GM12864 (cell line): ENCODE results near the gene CXCR2.

ENCODE experiments used
- DNase-seq: peaks from one replicate; pipeline ENCODE4 v3.0.0-alpha.2; 2011; ENCODE audit warnings: low read depth
- H3K4me3 ChIP-seq: 2 replicates; pipeline ENCODE4 v1.5.1; 2011; ENCODE audit warnings: mild to moderate bottlenecking, low read depth, low read length, control low read depth
- TF ChIP-seq, protein P1 (sequence below): IDR thresholded peaks from 2 replicates; pipeline ENCODE4 v1.5.1; 2011; ENCODE audit warnings: low read depth, mild to moderate bottlenecking, moderate library complexity, low read length, control low read depth, inconsistent platforms; ENCODE audit errors: missing control alignments

The CXCR2 gene

DNA sequence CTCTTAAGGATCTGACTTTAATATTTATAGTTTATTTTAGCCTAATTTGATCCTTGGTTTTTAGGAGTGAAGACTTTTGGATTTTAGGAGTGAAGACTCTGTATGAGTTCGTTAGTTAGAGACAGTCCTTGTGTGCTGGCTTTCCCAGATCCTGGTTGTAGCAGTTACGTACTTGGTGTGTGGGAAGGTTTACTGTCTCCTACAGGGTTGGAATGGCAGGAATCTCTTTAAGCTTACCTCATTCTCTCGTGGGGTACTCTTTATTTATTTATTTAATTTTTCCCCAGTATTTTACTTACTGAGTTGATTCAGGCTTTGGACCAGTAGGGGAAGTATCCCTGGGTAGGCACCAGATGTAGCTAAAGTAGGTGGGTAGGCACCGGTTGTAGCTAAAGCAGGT is 1.8 kb upstream of the CXCR2 start:
- no peak overlapping the region for H3K4me3 ChIP-seq
- TF ChIP-seq, protein P1, sequence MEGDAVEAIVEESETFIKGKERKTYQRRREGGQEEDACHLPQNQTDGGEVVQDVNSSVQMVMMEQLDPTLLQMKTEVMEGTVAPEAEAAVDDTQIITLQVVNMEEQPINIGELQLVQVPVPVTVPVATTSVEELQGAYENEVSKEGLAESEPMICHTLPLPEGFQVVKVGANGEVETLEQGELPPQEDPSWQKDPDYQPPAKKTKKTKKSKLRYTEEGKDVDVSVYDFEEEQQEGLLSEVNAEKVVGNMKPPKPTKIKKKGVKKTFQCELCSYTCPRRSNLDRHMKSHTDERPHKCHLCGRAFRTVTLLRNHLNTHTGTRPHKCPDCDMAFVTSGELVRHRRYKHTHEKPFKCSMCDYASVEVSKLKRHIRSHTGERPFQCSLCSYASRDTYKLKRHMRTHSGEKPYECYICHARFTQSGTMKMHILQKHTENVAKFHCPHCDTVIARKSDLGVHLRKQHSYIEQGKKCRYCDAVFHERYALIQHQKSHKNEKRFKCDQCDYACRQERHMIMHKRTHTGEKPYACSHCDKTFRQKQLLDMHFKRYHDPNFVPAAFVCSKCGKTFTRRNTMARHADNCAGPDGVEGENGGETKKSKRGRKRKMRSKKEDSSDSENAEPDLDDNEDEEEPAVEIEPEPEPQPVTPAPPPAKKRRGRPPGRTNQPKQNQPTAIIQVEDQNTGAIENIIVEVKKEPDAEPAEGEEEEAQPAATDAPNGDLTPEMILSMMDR, result no peak
- DNase-seq, result no peak

DNA sequence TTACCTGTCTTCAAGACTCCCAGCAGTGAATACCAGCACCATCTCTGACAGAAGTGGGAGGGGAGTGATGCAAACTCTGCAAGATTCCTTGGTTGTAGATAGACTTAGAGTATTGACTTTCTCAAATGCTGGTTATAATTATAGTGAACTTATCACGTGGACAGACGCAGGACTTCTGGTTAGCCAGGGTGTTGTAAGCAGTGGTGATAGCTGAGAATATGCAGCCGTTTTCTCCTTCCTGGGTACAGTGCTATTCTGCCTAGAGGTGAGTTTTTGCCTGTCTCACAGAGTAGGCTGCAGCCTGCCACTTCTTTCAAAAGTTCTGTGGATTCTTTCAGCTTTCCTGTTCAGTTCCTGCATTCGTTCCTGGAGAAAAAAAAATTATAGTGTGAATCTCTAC is 733 bp upstream of the CXCR2 start:
- no peak for DNase-seq
- TF ChIP-seq, protein P1, result no peak
- H3K4me3 ChIP-seq, result no peak overlapping the region

DNA sequence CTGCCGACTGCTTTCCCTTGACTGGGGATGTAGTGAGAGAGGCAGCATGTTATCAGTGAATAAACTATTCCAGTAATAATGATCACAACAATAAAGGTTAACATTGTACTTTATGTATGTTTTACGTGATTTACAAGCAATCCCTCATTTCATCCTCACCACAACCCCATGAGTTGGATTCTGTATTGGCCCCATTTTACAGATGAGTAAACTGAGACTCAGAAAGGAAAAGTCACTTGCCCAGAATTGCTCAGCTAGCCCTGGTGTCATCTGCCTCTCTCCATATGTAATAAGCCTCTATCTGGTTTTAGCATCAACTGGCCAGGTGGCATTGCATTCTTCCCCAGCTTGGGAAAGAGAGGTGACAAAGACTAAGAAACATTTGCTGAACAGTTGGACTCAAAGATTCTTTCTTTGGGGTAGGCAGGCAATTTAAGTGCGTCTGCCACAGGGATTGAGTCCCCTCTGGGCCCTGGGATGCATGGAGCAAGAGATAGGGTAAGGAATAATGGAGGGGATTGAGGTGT is 2.2 kb downstream of the CXCR2 start:
- TF ChIP-seq, protein P1, result no peak
- no peak overlapping the region for H3K4me3 ChIP-seq
- no peak for DNase-seq

DNA sequence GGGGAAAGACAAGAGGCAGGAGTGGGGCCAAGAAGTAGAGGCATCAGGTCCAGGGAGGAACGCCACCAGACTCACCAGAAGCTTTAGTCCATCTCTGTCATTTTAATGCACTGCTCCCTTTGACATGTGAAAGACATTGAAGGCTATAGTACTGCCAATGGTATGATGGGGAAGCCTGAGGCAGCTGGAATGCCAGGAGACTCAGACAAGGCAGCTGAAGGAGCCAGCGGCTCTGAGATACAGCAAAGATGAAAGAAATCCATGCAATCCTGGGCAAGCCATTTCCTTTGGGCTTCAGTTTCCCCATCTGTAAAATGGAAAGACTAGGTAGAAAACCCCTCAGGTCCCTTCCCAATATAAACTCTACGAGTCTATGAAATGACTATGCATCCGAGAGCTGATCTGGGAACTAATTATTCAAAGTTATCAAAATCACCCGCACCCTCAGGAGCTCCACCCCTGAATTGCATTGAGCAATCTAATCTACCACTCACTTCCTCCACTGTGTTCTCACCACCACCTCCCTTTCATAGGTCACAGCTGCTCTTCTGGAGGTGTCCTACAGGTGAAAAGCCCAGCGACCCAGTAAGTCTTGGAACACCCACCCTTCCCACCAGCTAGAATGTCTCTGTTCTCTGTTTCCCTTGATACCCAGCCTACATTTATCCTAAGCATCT is 3.1 kb downstream of the CXCR2 start:
- TF ChIP-seq, protein P1, result no peak
- no peak overlapping the region for H3K4me3 ChIP-seq
- DNase-seq, result no peak

DNA sequence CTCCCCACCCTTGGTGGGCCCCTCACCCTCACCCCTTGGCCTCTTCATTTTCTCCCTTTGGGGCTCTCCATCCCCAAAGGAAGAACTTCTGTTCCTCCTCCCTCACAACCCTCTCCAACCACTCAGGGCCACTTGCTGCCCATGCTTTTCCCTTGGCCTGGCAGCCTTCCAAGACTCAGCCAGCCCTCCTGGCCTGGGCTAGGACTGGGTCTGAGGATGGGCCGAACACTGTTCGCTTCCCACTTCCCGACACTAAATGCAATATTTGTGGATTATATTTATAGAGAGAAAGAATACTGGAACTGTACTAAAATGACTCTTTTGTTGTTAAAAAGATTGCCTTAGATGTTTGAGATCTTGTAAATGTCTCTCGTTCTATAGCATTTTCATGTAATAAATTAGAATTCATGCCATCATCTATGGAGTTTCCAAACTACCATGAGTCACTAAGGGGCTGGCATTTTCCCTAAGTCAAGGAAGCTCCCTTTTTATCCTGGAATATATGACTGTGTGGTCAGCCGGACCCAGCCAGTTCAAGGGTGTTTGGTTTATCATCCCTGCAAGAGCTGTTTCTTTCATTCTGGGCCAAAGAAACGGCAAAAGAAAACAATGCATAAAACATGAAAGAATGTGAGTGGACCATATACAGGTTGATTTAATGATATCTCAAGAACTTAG is 3.8 kb downstream of the CXCR2 start:
- TF ChIP-seq, protein P1, result no peak
- no peak for DNase-seq
- H3K4me3 ChIP-seq, result no peak overlapping the region

DNA sequence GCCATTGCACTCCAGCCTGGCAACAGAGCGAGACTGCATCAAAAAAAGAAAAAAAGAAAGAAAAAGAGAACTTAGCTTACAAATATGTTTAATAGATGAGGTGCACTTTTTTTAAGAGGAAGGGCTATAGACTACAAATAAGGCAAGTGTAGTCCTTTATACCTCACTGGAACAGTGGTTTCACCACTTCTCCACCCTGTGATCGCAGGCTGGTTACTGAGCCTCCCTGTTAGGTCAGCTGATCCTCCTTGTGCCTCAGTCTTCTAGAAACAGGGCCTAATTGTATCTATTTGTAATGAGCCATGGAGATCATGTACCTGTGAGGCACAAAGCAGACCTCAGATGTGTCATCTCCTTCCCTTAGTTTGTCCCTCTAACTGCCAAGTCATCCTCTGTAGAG is 4.5 kb downstream of the CXCR2 start:
- H3K4me3 ChIP-seq, result no peak overlapping the region
- no peak for DNase-seq
- TF ChIP-seq, protein P1, result no peak
